SK-N-MC (cell line): ENCODE measurements around the gene RGS1.

ENCODE experiments used
- DNase-seq: peaks from one replicate; pipeline ENCODE4 v3.0.0-alpha.2; 2011; ENCODE audit warnings: low read depth, low spot score
- H3K27ac ChIP-seq: fragments of 200-600 bp; sonication (generic); 2 replicates; pipeline ENCODE4 v1.5.1; 2016; ENCODE audit warnings: mixed run types
- H3K36me3 ChIP-seq: fragments of 200-600 bp; sonication (generic); 2 replicates; pipeline ENCODE4 v1.6.1; 2017; ENCODE audit warnings: antibody characterized with exemption, low read length, mixed read lengths; ENCODE audit not compliant: insufficient read depth
- H3K4me3 ChIP-seq: fragments of 200-600 bp; sonication (generic); 2 replicates; pipeline ENCODE4 v1.5.1; 2016
- H3K9ac ChIP-seq: fragments of 200-600 bp; sonication (generic); 2 replicates; pipeline ENCODE4 v1.8.0; 2017; ENCODE audit warnings: mixed run types, mixed read lengths; ENCODE audit not compliant: insufficient read length
- H3K9me3 ChIP-seq: fragments of 200-600 bp; sonication (generic); 2 replicates; pipeline ENCODE4 v1.6.1; 2017; ENCODE audit warnings: low read depth, mild to moderate bottlenecking, antibody characterized with exemption, low read length, moderate library complexity, mixed read lengths
- EZH2 ChIP-seq: fragments of 200-600 bp; sonication (generic); IDR thresholded peaks from one replicate; pipeline ENCODE4 v1.6.1; 2017; ENCODE audit warnings: antibody characterized with exemption
- FOXP2 ChIP-seq: optimal IDR thresholded peaks from 2 replicates; pipeline ENCODE3; 2011; ENCODE audit warnings: mild to moderate bottlenecking, moderate library complexity; ENCODE audit not compliant: insufficient read depth; ENCODE audit errors: extremely low read length, control extremely low read depth
- POLR2AphosphoS5 ChIP-seq: IDR thresholded peaks from 2 replicates; pipeline ENCODE4 v1.6.1; 2012; ENCODE audit warnings: mild to moderate bottlenecking, low read depth, low read length, borderline replicate concordance

Gene RGS1

GRCh38 chr1:192535916-192536664, 39.5 kb upstream of the RGS1 start:
- Histone ChIP-seq H3K9ac (no peak overlapping the region), H3K36me3 (no peaks in the 10 kb centered on the region), H3K27ac (no peak overlapping the region), H3K4me3 (no peak overlapping the region), H3K9me3 (no peaks in the 10 kb centered on the region)
- TF ChIP-seq FOXP2: no peak
- no peak for TF ChIP-seq POLR2AphosphoS5
- no peak for TF ChIP-seq EZH2
- DNase-seq: no peak

DNA sequence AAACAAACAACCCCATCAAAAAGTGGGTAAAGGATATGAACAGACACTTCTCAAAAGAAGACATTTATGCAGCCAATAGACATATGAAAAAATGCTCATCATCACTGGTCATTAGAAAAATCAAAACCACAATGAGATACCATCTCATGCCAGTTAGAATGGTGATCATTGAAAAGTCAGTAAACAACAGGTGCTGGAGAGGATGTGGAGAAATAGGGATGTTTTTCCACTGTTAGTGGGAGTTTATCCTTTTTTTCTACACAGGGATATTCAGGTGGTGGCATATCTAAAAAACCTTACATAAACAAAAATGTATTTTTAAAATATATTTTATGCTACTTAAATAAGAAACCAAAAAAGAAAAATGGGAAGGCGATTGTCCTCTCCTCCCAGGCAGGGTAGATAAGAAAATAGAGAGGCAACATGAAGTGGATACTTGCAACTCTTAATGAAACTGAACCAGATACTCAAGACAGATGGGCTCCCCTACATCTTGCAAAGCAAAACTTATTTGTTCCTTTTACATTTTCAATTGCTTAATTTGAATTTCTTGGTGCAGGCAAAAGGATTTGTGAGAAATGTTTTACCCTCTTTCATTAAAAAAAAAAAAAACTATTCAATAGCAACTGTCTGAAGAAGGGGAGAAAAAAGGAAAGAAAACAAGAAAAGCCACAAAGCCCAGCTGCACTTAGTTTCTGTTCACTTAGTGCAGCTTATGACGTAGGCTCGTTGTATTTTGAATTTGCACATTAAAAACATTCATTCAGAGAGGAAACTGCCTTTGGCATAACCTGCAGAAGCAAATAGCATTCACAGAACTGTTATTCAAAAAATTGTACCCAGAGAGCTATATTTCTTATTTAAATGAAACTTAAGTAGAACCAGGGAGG, 36.9 kb upstream of the RGS1 start:
- H3K4me3 ChIP-seq: peak overlapping the region; percentile 40
- no peak for TF ChIP-seq FOXP2
- H3K36me3 ChIP-seq: no peaks in the 10 kb centered on the region
- peak; percentile 70 for DNase-seq
- no peaks in the 10 kb centered on the region for H3K9me3 ChIP-seq
- H3K9ac ChIP-seq: peak overlapping the region; percentile 40
- H3K27ac ChIP-seq: peak overlapping the region; percentile 92

DNA sequence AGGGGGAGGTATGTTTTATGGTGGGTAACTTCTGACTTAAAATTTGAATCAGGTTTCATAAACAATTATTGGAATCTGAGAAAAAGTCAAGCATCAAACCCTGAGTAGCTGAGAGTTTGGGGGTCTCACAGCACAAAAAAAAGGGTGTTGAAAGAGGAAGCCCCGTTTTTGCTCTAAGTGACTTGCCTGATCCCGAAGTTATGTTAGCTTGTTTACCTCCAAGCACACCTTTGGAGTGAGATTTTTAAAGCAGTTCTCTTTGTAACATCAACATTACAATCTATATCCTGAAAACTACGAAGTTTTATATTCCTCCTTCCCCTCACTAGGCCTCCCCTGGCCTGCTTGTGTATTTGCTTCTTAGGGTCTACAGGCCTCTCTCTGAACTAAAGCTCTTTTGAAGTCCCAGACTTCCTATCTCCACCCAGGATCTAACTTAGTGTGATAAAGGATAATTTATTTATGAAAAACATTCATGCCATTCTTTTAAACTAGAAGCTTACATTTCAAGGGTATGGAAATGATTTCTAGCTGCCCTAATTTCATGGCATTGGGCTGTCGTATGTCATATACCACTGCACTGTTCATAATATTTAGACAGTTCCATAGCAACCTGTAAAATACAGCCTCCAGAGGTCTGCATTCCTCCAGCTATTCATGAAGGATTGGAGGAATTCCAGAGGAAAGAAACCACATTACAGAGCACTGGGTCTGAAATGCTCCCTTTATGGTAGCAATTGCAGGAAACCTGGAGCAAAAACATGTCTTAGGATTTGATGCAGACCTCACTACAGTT, 36.1 kb upstream of the RGS1 start:
- peak overlapping the region; percentile 40 for H3K9ac ChIP-seq
- H3K4me3 ChIP-seq: peak overlapping the region; percentile 40
- H3K9me3 ChIP-seq: no peaks in the 10 kb centered on the region
- H3K27ac ChIP-seq: peak overlapping the region; percentile 92
- TF ChIP-seq FOXP2 (no peak), POLR2AphosphoS5 (no peak), EZH2 (no peak)
- no peaks in the 10 kb centered on the region for H3K36me3 ChIP-seq
- peak; percentile 90 for DNase-seq

GRCh38 chr1:192543445-192543844, 32.1 kb upstream of the RGS1 start:
- no peak for TF ChIP-seq EZH2
- TF ChIP-seq POLR2AphosphoS5: no peak
- no peak for TF ChIP-seq FOXP2
- Histone ChIP-seq H3K27ac (no peak overlapping the region), H3K4me3 (no peak overlapping the region), H3K9ac (no peak overlapping the region), H3K9me3 (no peaks in the 10 kb centered on the region), H3K36me3 (no peaks in the 10 kb centered on the region)
- no peak for DNase-seq

GRCh38 chr1:192545896-192546521, 29.6 kb upstream of the RGS1 start:
- H3K9me3 ChIP-seq: no peaks in the 10 kb centered on the region
- H3K4me3 ChIP-seq: no peak overlapping the region
- H3K27ac ChIP-seq: no peak overlapping the region
- DNase-seq: no peak
- no peak overlapping the region for H3K9ac ChIP-seq
- no peak for TF ChIP-seq EZH2
- TF ChIP-seq FOXP2: no peak
- no peaks in the 10 kb centered on the region for H3K36me3 ChIP-seq

- Histone ChIP-seq H3K9me3 (no peaks in the 10 kb centered on the region), H3K9ac (no peak overlapping the region), H3K27ac (no peak overlapping the region), H3K4me3 (no peak overlapping the region), H3K36me3 (no peaks in the 10 kb centered on the region)
- no peak for DNase-seq
- no peak for TF ChIP-seq FOXP2
- no peak for TF ChIP-seq EZH2
- no peak for TF ChIP-seq POLR2AphosphoS5
Measured at GRCh38 chr1:192546596-192547190, 28.9 kb upstream of the RGS1 start.

GRCh38 chr1:192547501-192547900, 28.1 kb upstream of the RGS1 start:
- Histone ChIP-seq H3K27ac (no peak overlapping the region), H3K36me3 (no peaks in the 10 kb centered on the region), H3K9ac (no peak overlapping the region), H3K4me3 (no peak overlapping the region), H3K9me3 (no peaks in the 10 kb centered on the region)
- DNase-seq: no peak
- no peak for TF ChIP-seq EZH2
- no peak for TF ChIP-seq FOXP2
- TF ChIP-seq POLR2AphosphoS5: no peak
